Glutamatergic neuron (in vitro differentiated cells): Measurements from ENCODE around the gene DNM3. TPM values are rescaled to one million over a fixed set of nuclear protein-coding genes. Genes with fewer than 3 reads are reported as not detected.

ENCODE experiments used
- DNase-seq: peaks from one replicate; pipeline ENCODE4 v3.0.0; 2022
- H3K27ac Mint-ChIP-seq: one replicate; pipeline ENCODE4 v1.8.0; 2020; ENCODE audit warnings: mild to moderate bottlenecking, mixed read lengths, inconsistent platforms; ENCODE audit not compliant: unreplicated experiment
- H3K27me3 Mint-ChIP-seq: one replicate; pipeline ENCODE4 v1.8.0; 2020; ENCODE audit warnings: mild to moderate bottlenecking, moderate library complexity, mixed read lengths, inconsistent platforms; ENCODE audit not compliant: unreplicated experiment
- H3K36me3 Mint-ChIP-seq: one replicate; pipeline ENCODE4 v1.8.0; 2020; ENCODE audit warnings: mild to moderate bottlenecking, mixed read lengths, inconsistent platforms; ENCODE audit not compliant: unreplicated experiment
- H3K4me1 Mint-ChIP-seq: one replicate; pipeline ENCODE4 v1.8.0; 2020; ENCODE audit warnings: mild to moderate bottlenecking, low read depth, mixed read lengths, inconsistent platforms; ENCODE audit not compliant: unreplicated experiment
- H3K4me3 Mint-ChIP-seq: one replicate; pipeline ENCODE4 v1.8.0; 2020; ENCODE audit warnings: mild to moderate bottlenecking, mixed read lengths, inconsistent platforms; ENCODE audit not compliant: unreplicated experiment
- H3K9me3 Mint-ChIP-seq: one replicate; pipeline ENCODE4 v1.8.0; 2020; ENCODE audit warnings: mild to moderate bottlenecking, moderate library complexity, mixed read lengths, inconsistent platforms; ENCODE audit not compliant: unreplicated experiment
- total RNA-seq: library from RNA; stranded (reverse); fragmentation: NEBNext Ultra II Directional; extraction: Animal tissue kit (Norgen Biotek cat#: 25700); gene quantifications from one replicate; pipeline ENCODE4 v1.2.1, GENCODE V29; 2021; ENCODE audit not compliant: unreplicated experiment
- TF ChIP-seq, protein P1 (sequence below): fragments of 200-600 bp; sonication (generic); IDR thresholded peaks from one replicate; pipeline ENCODE4 v1.5.0; 2021; ENCODE audit not compliant: partially characterized antibody, unreplicated experiment

DNM3 gene
- total RNA-seq, 1 donor from 2014 or later, result 11.4 TPM

GRCh38 chr1:171807556-171807955, 33.7 kb upstream of the DNM3 start:
- no peak for DNase-seq
- Mint-ChIP-seq H3K27ac (no peak overlapping the region), H3K9me3 (no peaks in the 10 kb centered on the region), H3K27me3 (peaks cover 1% of the 10 kb centered on the region), H3K36me3 (no peaks in the 10 kb centered on the region), H3K4me3 (no peak overlapping the region), H3K4me1 (no peaks in the 10 kb centered on the region)
- TF ChIP-seq, protein P1, sequence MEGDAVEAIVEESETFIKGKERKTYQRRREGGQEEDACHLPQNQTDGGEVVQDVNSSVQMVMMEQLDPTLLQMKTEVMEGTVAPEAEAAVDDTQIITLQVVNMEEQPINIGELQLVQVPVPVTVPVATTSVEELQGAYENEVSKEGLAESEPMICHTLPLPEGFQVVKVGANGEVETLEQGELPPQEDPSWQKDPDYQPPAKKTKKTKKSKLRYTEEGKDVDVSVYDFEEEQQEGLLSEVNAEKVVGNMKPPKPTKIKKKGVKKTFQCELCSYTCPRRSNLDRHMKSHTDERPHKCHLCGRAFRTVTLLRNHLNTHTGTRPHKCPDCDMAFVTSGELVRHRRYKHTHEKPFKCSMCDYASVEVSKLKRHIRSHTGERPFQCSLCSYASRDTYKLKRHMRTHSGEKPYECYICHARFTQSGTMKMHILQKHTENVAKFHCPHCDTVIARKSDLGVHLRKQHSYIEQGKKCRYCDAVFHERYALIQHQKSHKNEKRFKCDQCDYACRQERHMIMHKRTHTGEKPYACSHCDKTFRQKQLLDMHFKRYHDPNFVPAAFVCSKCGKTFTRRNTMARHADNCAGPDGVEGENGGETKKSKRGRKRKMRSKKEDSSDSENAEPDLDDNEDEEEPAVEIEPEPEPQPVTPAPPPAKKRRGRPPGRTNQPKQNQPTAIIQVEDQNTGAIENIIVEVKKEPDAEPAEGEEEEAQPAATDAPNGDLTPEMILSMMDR, result no peak

DNA sequence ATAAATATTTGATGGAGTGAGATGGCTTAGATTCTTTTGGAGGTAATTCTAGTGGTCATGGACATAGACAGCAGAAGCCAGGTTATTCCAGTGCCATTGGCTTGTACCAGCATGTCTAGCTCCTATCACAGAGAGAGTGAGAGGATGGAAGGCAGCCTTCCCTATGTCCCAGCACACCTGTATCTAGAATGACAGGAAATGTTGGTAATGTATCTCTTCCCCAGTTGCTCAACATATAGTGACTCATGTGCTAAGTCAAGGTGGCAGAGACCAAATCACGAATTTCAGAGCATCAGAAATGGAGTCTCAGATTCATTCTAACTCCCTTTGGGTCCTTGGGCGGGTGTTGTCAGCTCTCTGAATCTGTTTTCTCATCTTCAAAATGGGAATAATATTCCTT, 31.5 kb upstream of the DNM3 start:
- TF ChIP-seq, protein P1, result no peak
- Mint-ChIP-seq H3K9me3 (no peaks in the 10 kb centered on the region), H3K4me1 (no peaks in the 10 kb centered on the region), H3K36me3 (no peaks in the 10 kb centered on the region), H3K27me3 (peaks cover 1% of the 10 kb centered on the region), H3K4me3 (no peak overlapping the region), H3K27ac (no peak overlapping the region)
- no peak for DNase-seq

- H3K36me3 Mint-ChIP-seq, result no peaks in the 10 kb centered on the region
- H3K27me3 Mint-ChIP-seq, result peaks cover 1% of the 10 kb centered on the region
- H3K4me3 Mint-ChIP-seq, result no peak overlapping the region
- no peaks in the 10 kb centered on the region for H3K9me3 Mint-ChIP-seq
- H3K27ac Mint-ChIP-seq, result no peak overlapping the region
- no peaks in the 10 kb centered on the region for H3K4me1 Mint-ChIP-seq
- TF ChIP-seq, protein P1, result no peak
- DNase-seq, result no peak
Observed at GRCh38 chr1:171811672-171812071, 29.6 kb upstream of the DNM3 start.

- no peak for DNase-seq
- no peaks in the 10 kb centered on the region for H3K36me3 Mint-ChIP-seq
- H3K4me3 Mint-ChIP-seq, result no peak overlapping the region
- no peaks in the 10 kb centered on the region for H3K9me3 Mint-ChIP-seq
- H3K4me1 Mint-ChIP-seq, result no peaks in the 10 kb centered on the region
- peaks cover 1% of the 10 kb centered on the region for H3K27me3 Mint-ChIP-seq
- TF ChIP-seq, protein P1, result no peak
- no peak overlapping the region for H3K27ac Mint-ChIP-seq
Observed at GRCh38 chr1:171814692-171815091, 26.6 kb upstream of the DNM3 start.

DNA sequence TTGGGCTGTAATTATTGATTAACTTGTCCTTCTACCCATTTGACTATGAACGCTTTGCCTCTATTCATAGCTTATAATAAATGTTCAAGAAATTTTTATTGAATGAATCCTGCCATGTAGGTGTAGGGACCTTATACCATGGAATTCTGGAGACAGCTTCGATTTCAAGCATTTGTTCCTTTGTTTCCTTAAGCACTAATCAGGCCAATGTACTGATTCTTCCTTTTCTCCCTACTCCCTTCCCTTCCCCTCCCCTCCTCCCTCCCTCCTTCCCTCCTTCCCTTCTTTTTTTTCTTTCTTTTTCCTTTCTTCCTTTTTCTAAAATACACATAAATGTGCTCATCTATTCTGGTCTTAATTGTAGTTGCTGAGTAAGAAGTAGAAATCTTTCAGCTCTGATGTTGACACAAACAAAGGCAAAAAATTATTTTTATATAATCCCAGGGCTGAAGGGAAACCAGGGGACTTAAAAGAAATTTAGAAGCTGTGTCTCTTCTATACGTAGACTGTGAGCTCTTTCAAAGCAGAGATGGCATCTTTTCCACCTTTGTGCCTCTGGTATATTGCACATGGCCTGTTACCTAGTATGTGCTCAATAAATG, 24.9 kb upstream of the DNM3 start:
- Mint-ChIP-seq H3K9me3 (no peaks in the 10 kb centered on the region), H3K4me1 (no peaks in the 10 kb centered on the region), H3K4me3 (no peak overlapping the region), H3K27ac (no peak overlapping the region), H3K36me3 (no peaks in the 10 kb centered on the region), H3K27me3 (no peaks in the 10 kb centered on the region)
- TF ChIP-seq, protein P1, result no peak
- no peak for DNase-seq
